Astrocyte of the spinal cord (primary cell): ENCODE data around the gene CRELD2.

Experiments
- DNase-seq: peaks from one replicate; pipeline ENCODE4 v3.0.0; 2011; ENCODE audit warnings: low read depth, low spot score
- H3K4me3 ChIP-seq: 2 replicates; pipeline ENCODE4 v1.5.1; 2011; ENCODE audit warnings: low read depth, mild to moderate bottlenecking, low read length, moderate library complexity
- in situ Hi-C: cut with HindIII; loops from 2 replicates; pipeline ENCODE4 v1.10.0; 2017; ENCODE audit warnings: low sequenced_read_pairs
- TF ChIP-seq, protein P1 (sequence below): IDR thresholded peaks from 2 replicates; pipeline ENCODE4 v1.5.1; 2012; ENCODE audit warnings: low read depth, mild to moderate bottlenecking, low read length, inconsistent platforms

Gene CRELD2

GRCh38 chr22:49958931-49959781 is 40.7 kb downstream of the CRELD2 start:
- DNase-seq: no peak
- TF ChIP-seq, protein P1, sequence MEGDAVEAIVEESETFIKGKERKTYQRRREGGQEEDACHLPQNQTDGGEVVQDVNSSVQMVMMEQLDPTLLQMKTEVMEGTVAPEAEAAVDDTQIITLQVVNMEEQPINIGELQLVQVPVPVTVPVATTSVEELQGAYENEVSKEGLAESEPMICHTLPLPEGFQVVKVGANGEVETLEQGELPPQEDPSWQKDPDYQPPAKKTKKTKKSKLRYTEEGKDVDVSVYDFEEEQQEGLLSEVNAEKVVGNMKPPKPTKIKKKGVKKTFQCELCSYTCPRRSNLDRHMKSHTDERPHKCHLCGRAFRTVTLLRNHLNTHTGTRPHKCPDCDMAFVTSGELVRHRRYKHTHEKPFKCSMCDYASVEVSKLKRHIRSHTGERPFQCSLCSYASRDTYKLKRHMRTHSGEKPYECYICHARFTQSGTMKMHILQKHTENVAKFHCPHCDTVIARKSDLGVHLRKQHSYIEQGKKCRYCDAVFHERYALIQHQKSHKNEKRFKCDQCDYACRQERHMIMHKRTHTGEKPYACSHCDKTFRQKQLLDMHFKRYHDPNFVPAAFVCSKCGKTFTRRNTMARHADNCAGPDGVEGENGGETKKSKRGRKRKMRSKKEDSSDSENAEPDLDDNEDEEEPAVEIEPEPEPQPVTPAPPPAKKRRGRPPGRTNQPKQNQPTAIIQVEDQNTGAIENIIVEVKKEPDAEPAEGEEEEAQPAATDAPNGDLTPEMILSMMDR: no peak
- H3K4me3 ChIP-seq: peak overlapping the region; percentile 63
- in situ Hi-C loops: no loop called here

DNA sequence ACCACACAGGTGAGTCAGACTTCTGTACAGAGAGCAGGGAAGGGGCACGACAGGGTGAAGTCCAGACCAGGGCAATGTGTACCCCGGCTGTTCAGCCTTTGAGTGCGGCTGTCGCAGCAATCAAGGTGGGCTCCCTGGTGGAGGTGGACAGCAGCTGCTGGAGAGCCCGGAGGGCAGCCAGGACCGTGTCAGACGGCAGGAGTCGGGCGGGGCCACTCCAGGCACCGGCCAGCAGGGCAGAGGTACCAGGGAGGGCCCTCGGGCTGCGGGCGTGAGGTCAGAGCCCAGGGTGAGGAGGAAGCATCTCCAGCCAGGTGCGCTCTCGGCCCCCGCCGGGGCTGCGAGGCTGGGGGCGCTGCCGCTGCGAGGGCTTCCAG is 41.3 kb downstream of the CRELD2 start:
- in situ Hi-C loops: no loop called here

DNA sequence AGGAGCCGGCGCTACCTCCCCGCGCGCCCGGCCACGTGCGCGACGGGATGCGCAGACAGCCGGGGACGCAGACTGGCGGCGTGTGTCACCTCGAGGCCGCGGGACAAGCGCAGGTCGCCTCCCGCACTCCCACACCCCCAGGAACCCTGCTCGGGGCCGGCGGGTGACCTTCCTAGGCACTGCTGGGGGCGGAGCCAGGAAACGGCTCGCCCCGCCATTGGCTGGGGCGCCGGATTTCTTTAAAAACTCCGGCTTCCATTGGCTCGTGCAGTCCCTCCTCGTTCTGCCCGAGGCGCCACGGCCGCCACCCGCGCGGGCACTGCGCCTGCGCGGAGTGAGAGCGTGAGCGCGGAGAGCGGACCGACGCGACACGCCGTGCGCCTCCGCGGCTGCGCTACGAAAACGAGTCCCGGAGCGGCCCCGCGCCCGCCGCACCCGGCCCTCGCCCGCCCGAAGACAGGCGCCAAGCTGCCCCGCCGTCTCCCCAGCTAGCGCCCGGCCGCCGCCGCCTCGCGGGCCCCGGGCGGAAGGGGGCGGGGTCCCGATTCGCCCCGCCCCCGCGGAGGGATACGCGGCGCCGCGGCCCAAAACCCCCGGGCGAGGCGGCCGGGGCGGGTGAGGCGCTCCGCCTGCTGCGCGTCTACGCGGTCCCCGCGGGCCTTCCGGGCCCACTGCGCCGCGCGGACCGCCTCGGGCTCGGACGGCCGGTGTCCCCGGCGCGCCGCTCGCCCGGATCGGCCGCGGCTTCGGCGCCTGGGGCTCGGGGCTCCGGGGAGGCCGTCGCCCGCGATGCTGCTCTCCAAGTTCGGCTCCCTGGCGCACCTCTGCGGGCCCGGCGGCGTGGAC is 41.9 kb downstream of the CRELD2 start, which contains the start of gene PIM3:
TSS of gene PIM3 (plus strand) at position 614 of the 846 bp plus-strand sequence. CDS start at position 790, 176 bp downstream.
- in situ Hi-C loops: no loop called here
- peak; percentile 97 for DNase-seq
- peak within 1 kb of the TSS; percentile 63 for H3K4me3 ChIP-seq
- TF ChIP-seq, protein P1: no peak

More for the DNA sequence above, 41.3 kb downstream of the CRELD2 start:
- no peak for DNase-seq
- TF ChIP-seq, protein P1: no peak
- peak overlapping the region; percentile 63 for H3K4me3 ChIP-seq

DNA sequence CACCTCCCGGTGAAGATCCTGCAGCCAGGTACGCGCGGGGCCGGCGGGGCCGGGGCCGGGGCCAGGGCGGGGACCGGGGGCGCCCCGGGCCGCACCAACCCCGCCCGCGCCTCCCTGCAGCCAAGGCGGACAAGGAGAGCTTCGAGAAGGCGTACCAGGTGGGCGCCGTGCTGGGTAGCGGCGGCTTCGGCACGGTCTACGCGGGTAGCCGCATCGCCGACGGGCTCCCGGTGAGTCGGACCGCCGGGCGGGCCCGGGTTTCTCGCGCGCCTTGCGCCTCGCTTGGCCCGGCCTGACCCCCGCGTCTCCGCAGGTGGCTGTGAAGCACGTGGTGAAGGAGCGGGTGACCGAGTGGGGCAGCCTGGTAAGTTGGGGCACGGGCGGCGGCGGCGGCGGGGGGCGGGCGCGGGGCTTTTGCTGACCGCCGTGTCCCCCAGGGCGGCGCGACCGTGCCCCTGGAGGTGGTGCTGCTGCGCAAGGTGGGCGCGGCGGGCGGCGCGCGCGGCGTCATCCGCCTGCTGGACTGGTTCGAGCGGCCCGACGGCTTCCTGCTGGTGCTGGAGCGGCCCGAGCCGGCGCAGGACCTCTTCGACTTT is 42.7 kb downstream of the CRELD2 start:
- in situ Hi-C loops: no loop called here
- peak; percentile 25 for DNase-seq
- peak overlapping the region; percentile 63 for H3K4me3 ChIP-seq
- TF ChIP-seq, protein P1: no peak

DNA sequence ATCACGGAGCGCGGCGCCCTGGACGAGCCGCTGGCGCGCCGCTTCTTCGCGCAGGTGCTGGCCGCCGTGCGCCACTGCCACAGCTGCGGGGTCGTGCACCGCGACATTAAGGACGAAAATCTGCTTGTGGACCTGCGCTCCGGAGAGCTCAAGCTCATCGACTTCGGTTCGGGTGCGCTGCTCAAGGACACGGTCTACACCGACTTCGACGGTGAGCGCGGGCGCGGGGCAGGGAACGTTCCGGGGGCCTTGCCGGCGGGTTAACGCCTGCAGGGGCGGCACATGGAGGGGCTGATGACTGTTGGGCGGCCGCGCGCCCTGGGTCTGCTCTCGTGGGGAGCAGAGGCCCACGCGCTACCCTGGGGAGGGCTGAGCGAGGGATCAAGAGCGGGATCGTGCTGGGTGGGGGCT is 43.2 kb downstream of the CRELD2 start:
- peak overlapping the region; percentile 63 for H3K4me3 ChIP-seq
- peak; percentile 42 for DNase-seq
- TF ChIP-seq, protein P1: no peak
- in situ Hi-C loops: no loop called here

DNA sequence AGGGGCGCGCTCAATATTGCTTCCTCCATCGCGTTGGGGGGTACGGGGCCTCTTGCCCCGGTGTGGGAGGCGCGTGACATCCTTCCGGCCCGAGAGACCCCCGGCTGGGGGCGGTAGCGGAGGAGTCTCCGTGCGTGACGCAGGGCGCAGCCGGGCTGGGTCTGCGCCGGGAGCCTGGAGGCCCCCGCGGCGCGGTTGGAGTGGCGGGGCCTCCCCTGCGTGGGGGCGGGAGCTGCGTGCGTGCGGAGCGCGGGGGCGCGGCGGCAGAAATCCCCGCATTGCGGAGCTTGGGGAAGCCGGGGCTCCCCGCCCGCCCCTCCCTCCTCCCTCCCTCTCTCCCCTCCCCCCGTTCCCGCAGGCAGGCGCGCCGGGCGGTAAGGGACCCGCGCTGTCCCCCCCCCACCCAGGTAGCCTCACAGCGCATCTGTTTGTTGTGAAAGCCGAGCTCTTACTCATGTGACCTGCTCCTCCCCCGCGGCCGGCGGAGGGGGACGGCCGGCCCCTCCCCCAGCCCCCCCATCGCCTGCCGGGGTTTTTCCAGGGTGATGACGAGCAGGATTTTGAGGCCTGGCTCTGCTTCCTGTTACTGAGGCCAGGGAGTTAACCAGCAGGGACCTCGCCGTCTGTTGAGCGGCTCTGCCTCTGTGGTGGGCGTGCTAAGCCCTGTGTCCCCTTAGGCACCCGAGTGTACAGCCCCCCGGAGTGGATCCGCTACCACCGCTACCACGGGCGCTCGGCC is 43.7 kb downstream of the CRELD2 start:
- peak; percentile 96 for DNase-seq
- H3K4me3 ChIP-seq: peak overlapping the region; percentile 63
- in situ Hi-C loops: no loop called here
- TF ChIP-seq, protein P1: no peak
